Gastroesophageal sphincter (tissue), 4 donors: ENCODE results near the gene C20orf141. TPM values are rescaled to one million over a fixed set of nuclear protein-coding genes. Genes with fewer than 3 reads are reported as not detected.

ENCODE experiments used
- ATAC-seq: fragments of 150-250 bp; one replicate; pipeline ENCODE4 v1.9.1; 2016; ENCODE audit warnings: mild to moderate bottlenecking, moderate library complexity
- H3K27ac ChIP-seq, 4 donors: fragments of 200-600 bp; sonication (generic) in 3 of 4; 1 replicate in 3 of 4; 2 replicates in 1 of 4; pipeline ENCODE4 v1.5.1; 2016 to 2019
- H3K27me3 ChIP-seq: fragments of 200-600 bp; sonication (generic); one replicate; pipeline ENCODE4 v1.5.1; 2019
- H3K36me3 ChIP-seq, 2 donors: fragments of 200-600 bp; sonication (generic); one replicate each; pipeline ENCODE4 v1.5.1; 2019; ENCODE audit warnings: control low read depth in 1 of 2
- H3K4me1 ChIP-seq, 3 donors: fragments of 200-600 bp; sonication (generic); 1 replicate in 2 of 3; 2 replicates in 1 of 3; pipeline ENCODE4 v1.5.1; 2016 to 2019; ENCODE audit warnings: control low read depth in 2 of 3
- H3K4me3 ChIP-seq, 2 donors: fragments of 200-600 bp; sonication (generic); one replicate each; pipeline ENCODE4 v1.5.1; 2019; ENCODE audit warnings: mild to moderate bottlenecking in 1 of 2, moderate library complexity in 1 of 2
- H3K9me3 ChIP-seq, 3 donors: fragments of 200-600 bp; sonication (generic); one replicate each; pipeline ENCODE4 v1.5.1; 2017 to 2019; ENCODE audit warnings: control low read depth in 2 of 3
- EP300 ChIP-seq: sonication (generic); formaldehyde crosslinking; IDR thresholded peaks from one replicate; pipeline ENCODE4 v1.6.1; 2017; ENCODE audit warnings: antibody characterized with exemption, mild to moderate bottlenecking
- POLR2A ChIP-seq, 2 donors: fragments of 450-650 bp; IDR thresholded peaks; one replicate each; pipeline ENCODE4 v1.6.1; 2017; ENCODE audit warnings: antibody characterized with exemption in 2 of 2, mild to moderate bottlenecking in 2 of 2, moderate library complexity in 1 of 2
- POLR2AphosphoS5 ChIP-seq: sonication (generic); formaldehyde crosslinking; IDR thresholded peaks from one replicate; pipeline ENCODE4 v1.6.1; 2017; ENCODE audit warnings: antibody characterized with exemption
- WGBS, 2 donors: methylation state at CpG; one replicate each; pipeline ENCODE4 v1.1.5; 2018; ENCODE audit warnings: low coverage in 1 of 2; 5-methylcytosine and 5-hydroxymethylcytosine counted together
- total RNA-seq, 4 donors: library from RNA; depleted of rRNA; stranded (reverse); fragments of >200 nt; gene quantifications; one replicate each; pipeline ENCODE4 v1.1.0, GENCODE V29; 2016
- TF ChIP-seq, protein P1 (sequence below), 4 experiments: fragments of 200-600 bp in 2 of 4; fragments of 450-650 bp in 2 of 4; sonication (generic) in 1 of 4; IDR thresholded peaks; one replicate each; pipeline ENCODE4 v1.5.1; 2017 to 2019; ENCODE audit warnings: antibody characterized with exemption in 4 of 4, mild to moderate bottlenecking in 2 of 4, moderate library complexity in 2 of 4

Gene C20orf141
- total RNA-seq, 4 donors from 2014 or later, result not detected

DNA sequence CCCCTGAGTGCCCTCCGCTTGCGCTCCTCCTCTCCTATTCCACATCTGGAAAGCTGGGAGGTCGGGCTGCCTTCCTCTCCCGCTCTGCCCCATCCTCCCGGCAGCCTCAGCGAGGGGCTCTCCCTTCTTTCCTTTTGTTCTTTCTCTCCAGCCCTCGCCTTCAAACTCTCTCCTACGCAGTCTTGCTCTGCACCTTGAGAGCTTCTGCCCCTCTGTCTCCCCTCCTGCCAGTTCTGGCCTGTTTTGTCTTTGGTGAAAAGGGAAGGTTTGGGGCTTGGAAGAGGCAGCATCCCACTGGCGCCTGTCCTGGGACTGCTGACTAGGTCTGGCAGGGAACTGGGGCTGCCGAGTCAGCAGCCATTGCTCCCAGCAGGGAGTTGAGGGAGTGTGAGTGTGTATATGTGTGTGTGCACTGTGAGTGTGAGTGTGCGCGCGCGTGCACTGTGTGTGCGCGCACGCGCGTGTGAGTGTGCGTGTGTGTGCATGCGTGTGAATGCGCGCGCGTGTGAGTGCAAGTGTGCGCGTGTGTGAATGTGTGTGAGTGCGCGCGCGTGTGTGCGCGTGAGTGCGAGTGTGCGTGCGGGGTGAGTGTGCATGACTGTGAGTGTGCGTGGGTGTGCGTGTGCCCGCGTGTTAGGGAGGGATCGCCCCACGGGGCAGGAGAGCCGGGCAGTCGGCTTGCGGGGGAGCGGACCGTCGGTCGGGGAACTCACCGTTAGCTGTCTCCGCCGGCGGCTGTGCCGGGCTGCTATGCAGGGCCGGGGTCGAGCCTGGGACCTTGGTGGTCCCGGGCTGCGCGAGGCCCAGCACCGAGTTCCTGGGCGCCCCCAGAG is 14.9 kb upstream of the C20orf141 start:
- Histone ChIP-seq H3K36me3 (no peaks in the 10 kb centered on the region), H3K9me3 (no peaks in the 10 kb centered on the region), H3K27me3 (peaks cover 98% of the 10 kb centered on the region), H3K4me3 (peak overlapping the region in 1 of 2 donors; percentile 35), H3K27ac (no peak overlapping the region), H3K4me1 (peaks cover 0 to 29% (median 7%) of the 10 kb centered on the region in 3 donors)
- WGBS, 2 donors, result 0 to 7% methylated on average over 8 to 10 of the region's 61 CpGs
- no peak for ATAC-seq
- TF ChIP-seq, protein P1, sequence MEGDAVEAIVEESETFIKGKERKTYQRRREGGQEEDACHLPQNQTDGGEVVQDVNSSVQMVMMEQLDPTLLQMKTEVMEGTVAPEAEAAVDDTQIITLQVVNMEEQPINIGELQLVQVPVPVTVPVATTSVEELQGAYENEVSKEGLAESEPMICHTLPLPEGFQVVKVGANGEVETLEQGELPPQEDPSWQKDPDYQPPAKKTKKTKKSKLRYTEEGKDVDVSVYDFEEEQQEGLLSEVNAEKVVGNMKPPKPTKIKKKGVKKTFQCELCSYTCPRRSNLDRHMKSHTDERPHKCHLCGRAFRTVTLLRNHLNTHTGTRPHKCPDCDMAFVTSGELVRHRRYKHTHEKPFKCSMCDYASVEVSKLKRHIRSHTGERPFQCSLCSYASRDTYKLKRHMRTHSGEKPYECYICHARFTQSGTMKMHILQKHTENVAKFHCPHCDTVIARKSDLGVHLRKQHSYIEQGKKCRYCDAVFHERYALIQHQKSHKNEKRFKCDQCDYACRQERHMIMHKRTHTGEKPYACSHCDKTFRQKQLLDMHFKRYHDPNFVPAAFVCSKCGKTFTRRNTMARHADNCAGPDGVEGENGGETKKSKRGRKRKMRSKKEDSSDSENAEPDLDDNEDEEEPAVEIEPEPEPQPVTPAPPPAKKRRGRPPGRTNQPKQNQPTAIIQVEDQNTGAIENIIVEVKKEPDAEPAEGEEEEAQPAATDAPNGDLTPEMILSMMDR (IDR thresholded peaks at IDR 0.05), result no peak
- TF ChIP-seq EP300 (no peak), POLR2A (IDR thresholded peaks at IDR 0.05) (no peak)

DNA sequence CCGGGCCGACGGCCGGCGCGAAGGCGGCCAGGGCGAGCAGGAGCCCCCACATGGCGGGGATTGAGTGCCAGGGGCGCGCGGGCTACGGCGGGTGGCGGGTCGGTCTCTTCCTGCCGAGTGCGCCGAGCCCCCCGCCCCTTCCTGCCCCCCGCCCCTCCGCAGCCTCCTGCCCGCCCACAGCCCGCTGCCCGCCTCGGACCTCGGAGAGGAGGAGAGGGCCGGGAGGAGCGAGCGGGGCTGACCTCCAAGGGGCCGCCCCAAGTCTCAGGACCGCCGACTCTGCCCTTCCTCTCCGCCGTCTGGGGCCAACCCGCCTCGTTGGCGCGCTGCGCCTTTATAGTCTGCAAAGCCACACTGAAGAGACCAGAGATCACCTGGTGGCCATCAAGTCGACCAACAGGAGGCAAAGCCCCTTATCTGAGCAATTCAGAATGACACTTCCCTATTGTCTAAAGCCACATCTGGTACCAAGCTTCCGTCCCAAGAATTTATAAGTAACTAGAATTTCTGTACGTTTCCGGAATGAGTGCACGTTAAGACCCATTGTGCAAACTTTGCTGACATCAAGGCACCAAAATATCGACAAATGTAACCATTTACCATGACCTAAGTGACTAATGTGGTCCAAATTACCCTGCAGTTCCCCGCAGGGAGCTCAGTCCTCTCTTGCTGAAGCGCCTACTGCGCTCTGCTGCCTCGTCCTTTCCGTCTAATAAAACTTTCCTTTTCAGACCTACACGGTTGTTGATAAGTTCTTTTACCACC is 14.1 kb upstream of the C20orf141 start, which contains the start of gene CPXM1:
CPXM1 (minus strand) TSS at position 107 of the 765 bp plus-strand sequence; CDS start at position 52, 55 bp downstream.
- ATAC-seq, result no peak
- TF ChIP-seq POLR2A (IDR thresholded peaks at IDR 0.05) (no peak), POLR2AphosphoS5 (no peak), EP300 (no peak)
- TF ChIP-seq, protein P1 (IDR thresholded peaks at IDR 0.05), result no peak
- Histone ChIP-seq H3K27ac (no peak within 1 kb of the TSS), H3K4me1 (peaks cover 0 to 37% (median 7%) of the 10 kb centered on the region in 3 donors), H3K36me3 (no peaks in the 10 kb centered on the region), H3K9me3 (no peaks in the 10 kb centered on the region), H3K27me3 (peaks cover 100% of the 10 kb centered on the region), H3K4me3 (peak within 1 kb of the TSS in 1 of 2 donors; percentile 35)
- WGBS, 2 donors, result 2 to 18% methylated on average over 7 to 12 of the region's 52 CpGs

DNA sequence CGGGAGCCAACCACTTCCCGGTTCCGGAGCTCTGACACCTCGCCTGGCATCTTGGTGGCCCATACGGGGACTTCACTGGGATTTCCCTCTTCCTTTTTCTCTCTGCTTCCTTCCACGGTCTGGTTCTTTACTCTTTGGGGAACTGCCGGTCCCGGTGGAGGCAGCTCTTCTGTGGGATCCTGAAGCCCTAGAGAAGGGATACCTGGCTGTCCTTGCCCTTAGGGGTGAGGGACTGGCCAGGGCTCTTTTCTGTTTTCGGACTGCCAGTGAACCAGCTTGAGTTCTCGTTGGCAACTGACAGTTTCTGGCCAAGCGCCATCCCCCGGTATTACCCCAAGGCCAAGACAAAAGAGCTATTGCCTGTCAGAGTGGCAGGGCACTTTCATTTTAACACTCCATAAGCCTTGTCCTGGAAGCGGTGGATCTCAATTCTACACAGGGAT is 13.5 kb upstream of the C20orf141 start:
- no peak overlapping the region for H3K4me3 ChIP-seq
- no peaks in the 10 kb centered on the region for H3K9me3 ChIP-seq
- 7 to 23% methylated on average over 5 of the region's 13 CpGs for WGBS, 2 donors
- H3K36me3 ChIP-seq, result no peaks in the 10 kb centered on the region
- H3K4me1 ChIP-seq, result peaks cover 0 to 40% (median 7%) of the 10 kb centered on the region in 3 donors
- ATAC-seq, result no peak
- peaks cover 100% of the 10 kb centered on the region for H3K27me3 ChIP-seq
- H3K27ac ChIP-seq, result no peak overlapping the region
- no peak for TF ChIP-seq EP300

DNA sequence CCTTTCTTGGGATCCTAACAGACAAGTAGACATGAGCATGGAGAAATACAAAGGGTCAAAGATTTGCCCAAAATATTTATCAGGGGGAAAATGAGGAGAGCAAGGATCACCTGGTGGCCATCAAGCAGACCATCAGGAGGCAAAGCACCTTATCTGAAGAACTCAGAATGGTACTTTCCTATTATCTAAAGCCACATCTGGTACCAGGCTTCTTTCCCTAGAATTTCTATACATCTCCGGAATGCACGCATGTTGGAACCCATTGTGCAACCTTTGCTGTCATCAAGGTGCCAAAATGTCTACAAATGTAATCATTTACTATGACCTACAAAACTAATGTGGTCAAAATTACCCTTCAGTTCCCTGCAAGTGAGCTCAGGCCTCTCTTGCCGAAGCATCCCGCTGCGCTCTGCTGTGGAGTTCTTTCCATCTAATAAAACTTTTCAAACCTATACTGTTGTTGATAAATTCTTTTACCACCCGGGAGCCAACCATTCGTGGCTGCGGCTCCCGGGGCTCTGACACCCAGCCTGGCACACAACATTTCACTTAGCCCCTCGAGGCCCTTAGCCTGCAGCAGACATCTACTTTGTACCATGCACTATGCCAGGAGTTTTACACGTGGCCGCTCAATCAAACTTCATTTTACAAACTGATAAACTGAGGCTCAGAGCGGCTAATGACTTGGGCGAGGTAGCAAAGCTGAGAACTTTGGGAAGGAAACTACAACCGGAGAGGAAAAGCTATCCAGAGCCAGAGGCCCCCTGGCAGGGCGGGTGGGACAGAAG is 10.6 kb upstream of the C20orf141 start:
- TF ChIP-seq POLR2AphosphoS5, result no peak
- TF ChIP-seq EP300, result no peak
- no peak for TF ChIP-seq POLR2A (IDR thresholded peaks at IDR 0.05)
- TF ChIP-seq, protein P1 (IDR thresholded peaks at IDR 0.05), result no peak

More for the DNA sequence above, 10.6 kb upstream of the C20orf141 start:
- no peak overlapping the region for H3K27ac ChIP-seq
- no peak overlapping the region for H3K4me3 ChIP-seq
- H3K27me3 ChIP-seq, result peaks cover 100% of the 10 kb centered on the region
- WGBS, 2 donors, result 34 to 36% methylated on average over 12 to 13 of the region's 16 CpGs
- no peaks in the 10 kb centered on the region for H3K36me3 ChIP-seq
- ATAC-seq, result no peak
- H3K4me1 ChIP-seq, result peaks cover 0 to 36% (median 7%) of the 10 kb centered on the region in 3 donors
- no peaks in the 10 kb centered on the region for H3K9me3 ChIP-seq
